Ovary (tissue), 3 donors: ENCODE results near the gene DIP2C.

ENCODE experiments used
- CTCF ChIP-seq, 3 donors: fragments of 450-650 bp in 2 of 3; fragments of 200-600 bp in 1 of 3; IDR thresholded peaks; one replicate each; pipeline versions ENCODE4 v1.5.1 to v1.8.0; 2016 to 2022; ENCODE audit warnings: antibody characterized with exemption in 3 of 3, mild to moderate bottlenecking in 1 of 3
- EP300 ChIP-seq: sonication (generic); formaldehyde crosslinking; IDR thresholded peaks from one replicate; pipeline ENCODE4 v1.6.1; 2017; ENCODE audit warnings: antibody characterized with exemption
- POLR2A ChIP-seq: fragments of 450-650 bp; IDR thresholded peaks from one replicate; pipeline ENCODE4 v1.6.1; 2017; ENCODE audit warnings: antibody characterized with exemption, mild to moderate bottlenecking, moderate library complexity
- donor health status: DM: no; HTN: no; CAD: no.

- TF ChIP-seq POLR2A (no peak), CTCF (IDR thresholded peaks at IDR 0.05) (no peak), EP300 (no peak)
These were observed 13.7 kb upstream of the DIP2C start for GRCh38 chr10:703118-703517.
